IMR-90 (cell line): ENCODE data around the gene FLNA. TPM values are rescaled to one million over a fixed set of nuclear protein-coding genes. Genes with fewer than 3 reads are reported as not detected.
A peak's percentile ranks its signal among the peaks of the same experiment; 100 is the strongest.

Source experiments
- ATAC-seq: fragments of 200-7000 bp; cut with Tn5 transposase; 2 replicates; pipeline ENCODE4 v1.9.1; 2020; ENCODE audit warnings: low read depth, mild to moderate bottlenecking, moderate library complexity
- BruUV-seq: library from RNA; stranded (reverse); fragments of 400-500 nt; replicated peaks from 2 replicates; lab custom pipeline; 2021; lab: Mats Ljungman, UMichigan
- CTCF ChIA-PET: fragments of 300-600 bp; formaldehyde crosslinking; extraction: SDS; loops from one replicate; lab custom pipeline; 2021; ENCODE audit warnings: antibody characterized with exemption; lab: Yijun Ruan, JAX
- POLR2A ChIA-PET: fragments of 300-600 bp; sonication (Branson Sonifier 250); formaldehyde crosslinking; loops from one replicate; lab custom pipeline; 2022; ENCODE audit warnings: antibody characterized with exemption; ENCODE audit not compliant: unreplicated experiment; lab: Charles Lee
- DNase-seq: peaks from one replicate; pipeline ENCODE4 v3.0.0; 2013
- H2AFZ ChIP-seq: replicated peaks from 2 replicates; pipeline ENCODE3; 2013; ENCODE audit warnings: low read length, mild to moderate bottlenecking; ENCODE audit not compliant: poor library complexity
- H2AK5ac ChIP-seq: 2 replicates; pipeline ENCODE4 v1.6.1; 2013; ENCODE audit warnings: low read depth, low read length, inconsistent platforms
- H2AK9ac ChIP-seq: replicated peaks from 2 replicates; pipeline ENCODE3; 2013; ENCODE audit warnings: mild to moderate bottlenecking, low read depth, low read length, moderate library complexity; ENCODE audit not compliant: poor library complexity
- H2BK120ac ChIP-seq: 2 replicates; pipeline ENCODE4 v1.6.1; 2013; ENCODE audit warnings: low read depth, low read length, inconsistent platforms
- H2BK15ac ChIP-seq: 3 replicates; pipeline ENCODE4 v1.6.1; 2013; ENCODE audit warnings: low read depth, low read length, inconsistent platforms
- H2BK20ac ChIP-seq: 2 replicates; pipeline ENCODE4 v1.6.1; 2013; ENCODE audit warnings: low read depth, mild to moderate bottlenecking, inconsistent platforms, low read length, moderate library complexity
- H2BK5ac ChIP-seq: 2 replicates; pipeline ENCODE4 v1.6.1; 2013; ENCODE audit warnings: mild to moderate bottlenecking, low read depth, low read length, inconsistent platforms; ENCODE audit not compliant: poor library complexity, severe bottlenecking
- H3K14ac ChIP-seq: replicated peaks from 2 replicates; pipeline ENCODE4 v1.6.1; 2013; ENCODE audit warnings: low read depth, low read length, inconsistent platforms
- H3K18ac ChIP-seq: 2 replicates; pipeline ENCODE4 v1.6.1; 2013; ENCODE audit warnings: low read depth, low read length, control low read depth
- H3K23ac ChIP-seq: 2 replicates; pipeline ENCODE4 v1.6.1; 2013; ENCODE audit warnings: low read depth, low read length, inconsistent platforms
- H3K27ac ChIP-seq: 2 replicates; pipeline ENCODE4 v1.5.1; 2013; ENCODE audit warnings: mild to moderate bottlenecking, control low read depth, low read length; ENCODE audit not compliant: insufficient read depth
- H3K27me3 ChIP-seq: 2 replicates; pipeline ENCODE4 v1.6.1; 2013; ENCODE audit warnings: low read length; ENCODE audit not compliant: control insufficient read depth, insufficient read depth
- H3K36me3 ChIP-seq: 2 replicates; pipeline ENCODE4 v1.6.1; 2013; ENCODE audit warnings: low read length, mixed read lengths; ENCODE audit not compliant: control insufficient read depth, insufficient read depth
- H3K4ac ChIP-seq: 2 replicates; pipeline ENCODE4 v1.6.1; 2013; ENCODE audit warnings: low read depth, low read length, inconsistent platforms
- H3K4me1 ChIP-seq: 2 replicates; pipeline ENCODE4 v1.6.1; 2013; ENCODE audit warnings: low read length, mixed read lengths; ENCODE audit not compliant: control insufficient read depth, insufficient read depth
- H3K4me2 ChIP-seq: 2 replicates; pipeline ENCODE4 v1.6.1; 2013; ENCODE audit warnings: low read depth, mild to moderate bottlenecking, control low read depth, low read length, moderate library complexity
- H3K4me3 ChIP-seq: 2 replicates; pipeline ENCODE4 v1.5.1; 2013; ENCODE audit warnings: low read depth, mild to moderate bottlenecking, control low read depth, low read length, moderate library complexity; ENCODE audit not compliant: insufficient read depth
- H3K56ac ChIP-seq: 2 replicates; pipeline ENCODE4 v1.6.1; 2013; ENCODE audit warnings: low read length, inconsistent platforms; ENCODE audit not compliant: insufficient read depth; ENCODE audit errors: extremely low read depth
- H3K79me1 ChIP-seq, 2 experiments: 2 replicates each; pipeline ENCODE4 v1.6.1; 2013; ENCODE audit warnings: low read length in 2 of 2, inconsistent platforms in 1 of 2, low read depth in 1 of 2
- H3K9ac ChIP-seq: 2 replicates; pipeline ENCODE4 v1.6.1; 2013; ENCODE audit warnings: low read depth, low read length, control low read depth
- H3K9me1 ChIP-seq: 2 replicates; pipeline ENCODE4 v1.6.1; 2013; ENCODE audit warnings: low read length, inconsistent platforms; ENCODE audit not compliant: insufficient read depth
- H3K9me3 ChIP-seq: 2 replicates; pipeline ENCODE4 v1.6.1; 2013; ENCODE audit warnings: low read length; ENCODE audit not compliant: control insufficient read depth, insufficient read depth
- H4K20me1 ChIP-seq: 2 replicates; pipeline ENCODE4 v1.6.1; 2013; ENCODE audit warnings: low read length, inconsistent platforms; ENCODE audit not compliant: insufficient read depth
- H4K5ac ChIP-seq: 2 replicates; pipeline ENCODE4 v1.6.1; 2013; ENCODE audit warnings: mild to moderate bottlenecking, low read depth, low read length, control low read depth
- H4K8ac ChIP-seq, 2 experiments: 2 replicates each; pipeline ENCODE4 v1.6.1; 2013; ENCODE audit warnings: low read depth in 2 of 2, low read length in 2 of 2, control low read depth in 1 of 2, inconsistent platforms in 1 of 2
- H4K91ac ChIP-seq: 2 replicates; pipeline ENCODE4 v1.6.1; 2013; ENCODE audit warnings: low read depth, low read length, inconsistent platforms; ENCODE audit not compliant: insufficient read depth
- NFE2L2 ChIP-seq: fragments of 150-350 bp; IDR thresholded peaks from 2 replicates; pipeline ENCODE4 v1.6.1; 2016; ENCODE audit warnings: low read depth, mild to moderate bottlenecking, low read length
- SMC3 ChIP-seq: fragments of 150-350 bp; IDR thresholded peaks from 2 replicates; pipeline ENCODE4 v1.6.1; 2016; ENCODE audit warnings: low read depth, mild to moderate bottlenecking, antibody characterized with exemption, low read length, moderate library complexity
- WGBS, 2 experiments: methylation state at CpG; one replicate each; pipeline versions ENCODE4 v1.1.5 to v1.1.7; 2013; ENCODE audit warnings: missing lambda C conversion rate in 2 of 2; ENCODE audit not compliant: insufficient read length in 1 of 2; ENCODE audit errors: extremely low coverage in 2 of 2; 5-methylcytosine and 5-hydroxymethylcytosine counted together
- dilution Hi-C: fragments of 300-500 bp; cut with HindIII; formaldehyde crosslinking; loops from one replicate; pipeline ENCODE4 v1.14.3; 2018; ENCODE audit warnings: low sequenced_read_pairs; ENCODE audit not compliant: unreplicated experiment
- in situ Hi-C: fragments of 300-500 bp; cut with MboI; formaldehyde crosslinking; loops from 3 replicates; pipeline ENCODE4 v1.14.3; 2019; ENCODE audit warnings: low sequenced_read_pairs, inconsistent platforms, mixed read lengths
- intact Hi-C: fragments of 100-400 bp; cut with micrococcal nuclease; formaldehyde crosslinking; loops from 2 replicates; pipeline ENCODE4 v1.10.0; 2022
- polyA plus RNA-seq, 3 experiments: library from polyadenylated mRNA; depleted of rRNA; stranded (reverse); fragments of >200 nt; gene quantifications; 2 replicates each; pipeline ENCODE4 v1.2.3, GENCODE V29; 2012; ENCODE audit warnings: low replicate concordance in 1 of 3
- total RNA-seq: library from RNA; depleted of rRNA; stranded (reverse); fragments of >200 nt; gene quantifications from 2 replicates; pipeline ENCODE4 v1.2.3, GENCODE V29; 2012
- TF ChIP-seq, protein P1 (sequence below): conservative IDR thresholded peaks from 2 replicates; pipeline ENCODE4 v1.5.1; 2012; ENCODE audit warnings: mild to moderate bottlenecking, low read depth, low read length, improper control_type of control experiment

The FLNA gene
- total and polyA plus RNA-seq, 2 of the 4 experiments (the other 2 are of a cell fraction), result 1,356 to 1,357 TPM

DNA sequence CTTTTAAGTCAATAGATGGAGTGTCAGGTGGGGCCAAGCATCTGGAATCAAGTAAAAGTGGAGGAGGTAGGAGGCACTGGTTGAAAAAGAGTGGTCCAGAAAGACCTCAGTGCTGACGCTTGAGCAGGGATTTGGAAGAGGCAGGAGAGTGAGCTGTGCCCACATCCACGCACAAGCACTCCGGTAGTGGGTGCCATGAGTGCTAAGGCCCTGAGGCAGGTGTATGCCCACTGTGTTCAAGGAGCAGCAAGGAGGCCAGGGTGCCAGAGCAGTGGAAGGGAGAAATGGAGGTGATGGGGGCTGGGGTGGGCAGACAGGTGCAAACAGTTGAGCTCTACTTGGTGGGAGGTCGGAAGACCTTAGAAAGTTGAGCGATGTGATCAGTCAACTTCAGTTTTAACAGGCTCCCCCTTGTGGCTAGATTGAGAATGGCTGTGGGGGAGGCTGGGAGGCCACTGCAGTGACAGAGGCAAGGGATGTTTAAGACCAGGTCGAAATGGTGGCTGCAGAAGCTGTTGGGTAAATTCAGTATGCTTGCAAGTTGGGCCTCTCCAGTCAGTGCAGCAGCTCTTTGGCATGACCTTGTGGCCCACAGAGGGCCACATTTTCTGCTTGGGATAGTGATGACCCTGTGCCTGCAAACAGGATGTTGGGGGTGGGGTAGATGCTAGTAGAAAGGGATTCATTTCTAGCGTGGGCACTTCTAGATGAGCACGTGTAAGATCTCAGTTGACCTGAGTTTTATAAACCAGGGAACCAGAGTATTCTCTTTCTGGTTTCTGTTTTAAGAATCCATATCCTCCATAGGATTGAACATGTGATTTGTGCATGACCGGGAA lies 66.1 kb downstream of the FLNA start:
- peak; percentile 53 for ATAC-seq
- peak; percentile 10 for DNase-seq
- peak; percentile 38 for TF ChIP-seq SMC3
- TF ChIP-seq, protein P1, sequence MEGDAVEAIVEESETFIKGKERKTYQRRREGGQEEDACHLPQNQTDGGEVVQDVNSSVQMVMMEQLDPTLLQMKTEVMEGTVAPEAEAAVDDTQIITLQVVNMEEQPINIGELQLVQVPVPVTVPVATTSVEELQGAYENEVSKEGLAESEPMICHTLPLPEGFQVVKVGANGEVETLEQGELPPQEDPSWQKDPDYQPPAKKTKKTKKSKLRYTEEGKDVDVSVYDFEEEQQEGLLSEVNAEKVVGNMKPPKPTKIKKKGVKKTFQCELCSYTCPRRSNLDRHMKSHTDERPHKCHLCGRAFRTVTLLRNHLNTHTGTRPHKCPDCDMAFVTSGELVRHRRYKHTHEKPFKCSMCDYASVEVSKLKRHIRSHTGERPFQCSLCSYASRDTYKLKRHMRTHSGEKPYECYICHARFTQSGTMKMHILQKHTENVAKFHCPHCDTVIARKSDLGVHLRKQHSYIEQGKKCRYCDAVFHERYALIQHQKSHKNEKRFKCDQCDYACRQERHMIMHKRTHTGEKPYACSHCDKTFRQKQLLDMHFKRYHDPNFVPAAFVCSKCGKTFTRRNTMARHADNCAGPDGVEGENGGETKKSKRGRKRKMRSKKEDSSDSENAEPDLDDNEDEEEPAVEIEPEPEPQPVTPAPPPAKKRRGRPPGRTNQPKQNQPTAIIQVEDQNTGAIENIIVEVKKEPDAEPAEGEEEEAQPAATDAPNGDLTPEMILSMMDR, result peak; percentile 51
- TF ChIP-seq NFE2L2, result no peak
- Histone ChIP-seq H4K8ac (no peak overlapping the region), H3K4me1 (no peaks in the 10 kb centered on the region), H3K36me3 (no peaks in the 10 kb centered on the region), H4K20me1 (no peaks in the 10 kb centered on the region), H3K27ac (no peak overlapping the region), H3K27me3 (peaks cover 4% of the 10 kb centered on the region; the same call in 1 of the 2 replicates), H2AK9ac (peak overlapping the region; percentile 35), H2BK20ac (no peak overlapping the region), H3K14ac (no peak overlapping the region), H2AK5ac (no peak overlapping the region), H2BK120ac (no peak overlapping the region), H3K56ac (no peak overlapping the region), H2BK5ac (no peak overlapping the region), H3K9me3 (no peaks in the 10 kb centered on the region), H3K4ac (no peak overlapping the region), H3K4me2 (no peak overlapping the region), H3K9ac (no peak overlapping the region), H3K18ac (no peak overlapping the region), H4K5ac (no peak overlapping the region), H2AFZ (no peak overlapping the region), H4K91ac (no peak overlapping the region), H3K9me1 (no peaks in the 10 kb centered on the region; the same call in 1 of the 2 replicates), H3K4me3 (no peak overlapping the region), H3K79me1 (no peaks in the 10 kb centered on the region), H3K23ac (no peak overlapping the region), H2BK15ac (no peak overlapping the region)
- ChIA-PET CTCF (interaction anchor here (0.6 kb wide), 1 partner anchor 306 kb away, joined by 4 read pairs; no protein-coding TSS in a partner anchor), POLR2A (no interaction called here)
- dilution Hi-C loops, result no loop called here
- 71% methylated on average over 3 of the region's 9 CpGs; no CpG with 5 or more reads in 1 of the 2 experiments for WGBS, 2 experiments
- no TSS peak for BruUV-seq
- intact Hi-C loops, result no loop called here
- in situ Hi-C loops, result no loop called here
